ENCODE data around the gene GAD2. TPM values are rescaled to one million over a fixed set of nuclear protein-coding genes. Genes with fewer than 3 reads are reported as not detected.

GAD2 gene
- total RNA-seq, 4 donors from 2014 or later: not detected

GRCh38 chr10:26243351-26243720, 26.8 kb downstream of the GAD2 start:
- no peaks in the 10 kb centered on the region for H3K9me3 ChIP-seq
- WGBS, 2 donors: 12 to 31% methylated on average over 5 of the region's 5 CpGs
- no peak overlapping the region for H3K27ac ChIP-seq
- DNase-seq (ENCODE audit: low spot score in 2 of 2): no peak
- TF ChIP-seq POLR2A (IDR thresholded peaks at IDR 0.05): no peak
- no peak for TF ChIP-seq CTCF (IDR thresholded peaks at IDR 0.05)
- no peak for TF ChIP-seq EP300 (IDR thresholded peaks at IDR 0.05)
- no peaks in the 10 kb centered on the region for H3K4me1 ChIP-seq
- H3K36me3 ChIP-seq: no peaks in the 10 kb centered on the region
- H3K4me3 ChIP-seq: no peak overlapping the region
- H3K27me3 ChIP-seq: no peaks in the 10 kb centered on the region

- Histone ChIP-seq H3K27me3 (no peaks in the 10 kb centered on the region), H3K4me1 (no peaks in the 10 kb centered on the region), H3K27ac (no peak overlapping the region), H3K36me3 (no peaks in the 10 kb centered on the region), H3K4me3 (no peak overlapping the region), H3K9me3 (no peaks in the 10 kb centered on the region)
- 78 to 91% methylated on average over 6 of the region's 6 CpGs for WGBS, 2 donors
- no peak for DNase-seq (ENCODE audit: low spot score in 2 of 2)
- TF ChIP-seq POLR2A (IDR thresholded peaks at IDR 0.05) (no peak), EP300 (IDR thresholded peaks at IDR 0.05) (no peak), CTCF (IDR thresholded peaks at IDR 0.05) (no peak)
Observed at GRCh38 chr10:26249681-26250080, 33.1 kb downstream of the GAD2 start.

GRCh38 chr10:26251925-26252324, 35.4 kb downstream of the GAD2 start:
- Histone ChIP-seq H3K36me3 (no peaks in the 10 kb centered on the region), H3K9me3 (no peaks in the 10 kb centered on the region), H3K4me3 (no peak overlapping the region), H3K27ac (no peak overlapping the region), H3K4me1 (no peaks in the 10 kb centered on the region), H3K27me3 (no peaks in the 10 kb centered on the region)
- TF ChIP-seq EP300 (IDR thresholded peaks at IDR 0.05) (no peak), CTCF (IDR thresholded peaks at IDR 0.05) (no peak), POLR2A (IDR thresholded peaks at IDR 0.05) (no peak)
- WGBS, 2 donors: 88 to 90% methylated on average over 6 of the region's 6 CpGs
- no peak for DNase-seq (ENCODE audit: low spot score in 2 of 2)

- Histone ChIP-seq H3K9me3 (no peaks in the 10 kb centered on the region), H3K27ac (no peak overlapping the region), H3K4me1 (no peaks in the 10 kb centered on the region), H3K36me3 (no peaks in the 10 kb centered on the region), H3K27me3 (no peaks in the 10 kb centered on the region), H3K4me3 (no peak overlapping the region)
- TF ChIP-seq CTCF (IDR thresholded peaks at IDR 0.05) (no peak), POLR2A (IDR thresholded peaks at IDR 0.05) (no peak), EP300 (IDR thresholded peaks at IDR 0.05) (no peak)
- DNase-seq (ENCODE audit: low spot score in 2 of 2): no peak
- WGBS, 2 donors: 76 to 84% methylated on average over 7 of the region's 7 CpGs
Observed at GRCh38 chr10:26254616-26255015, 38.0 kb downstream of the GAD2 start.

GRCh38 chr10:26259341-26259740, 42.8 kb downstream of the GAD2 start:
- WGBS, 2 donors: 33 to 39% methylated on average over 1 of the region's 1 CpG
- no peak for TF ChIP-seq CTCF (IDR thresholded peaks at IDR 0.05)
- TF ChIP-seq EP300 (IDR thresholded peaks at IDR 0.05): no peak
- no peak for TF ChIP-seq POLR2A (IDR thresholded peaks at IDR 0.05)
- no peaks in the 10 kb centered on the region for H3K4me1 ChIP-seq

More at GRCh38 chr10:26259341-26259740, 42.8 kb downstream of the GAD2 start:
- no peaks in the 10 kb centered on the region for H3K9me3 ChIP-seq
- H3K4me3 ChIP-seq: no peak overlapping the region
- no peaks in the 10 kb centered on the region for H3K36me3 ChIP-seq
- H3K27me3 ChIP-seq: no peaks in the 10 kb centered on the region
- no peak for DNase-seq (ENCODE audit: low spot score in 2 of 2)
- no peak overlapping the region for H3K27ac ChIP-seq

Measured in tibial nerve (tissue), 4 donors.